HG02571 (cell line): ENCODE data around the gene LCAT.
"Not testable (repeated sequence)": the region's sequence is repeated elsewhere in the genome, so short reads cannot be mapped to it uniquely, and the experiment has no call there.

ENCODE experiments used
- ATAC-seq: cut with Tn5 transposase; IDR thresholded peaks from one replicate; pipeline ENCODE4 v1.9.1; 2021; ENCODE audit warnings: mild to moderate bottlenecking, moderate library complexity; ENCODE audit not compliant: unreplicated experiment

The LCAT gene

GRCh38 chr16:67943619-67944504, at the start of gene LCAT:
LCAT (minus strand) TSS chr16:67944120; CDS start chr16:67944101, 19 bp downstream.
- no peak for ATAC-seq

- peak; percentile 58 for ATAC-seq
Measured at GRCh38 chr16:67993207-67994039, 49.5 kb upstream of the LCAT start.

GRCh38 chr16:67992661-67993206, 48.8 kb upstream of the LCAT start:
- ATAC-seq: no peak

- ATAC-seq: no peak
Measured at GRCh38 chr16:67990018-67990386, 46.1 kb upstream of the LCAT start.

- ATAC-seq: no peak
Measured at GRCh38 chr16:67989322-67990017, 45.5 kb upstream of the LCAT start.

GRCh38 chr16:67988675-67989074, 44.8 kb upstream of the LCAT start:
- no peak for ATAC-seq

GRCh38 chr16:67987460-67988160, 43.7 kb upstream of the LCAT start:
- ATAC-seq: no peak

- ATAC-seq: no peak
Measured at GRCh38 chr16:67986949-67987348, 43.0 kb upstream of the LCAT start.

GRCh38 chr16:67982011-67982696, 38.2 kb upstream of the LCAT start:
- no peak for ATAC-seq

GRCh38 chr16:67979955-67980678, 36.2 kb upstream of the LCAT start, which contains the start of gene DPEP3:
DPEP3 (minus strand) TSS chr16:67980499; CDS start chr16:67980380, 119 bp downstream.
- ATAC-seq: no peak

- no peak for ATAC-seq
Measured at GRCh38 chr16:67977469-67978227, 33.7 kb upstream of the LCAT start.

- ATAC-seq: no peak
Measured at GRCh38 chr16:67977005-67977404, 33.1 kb upstream of the LCAT start.

- no peak for ATAC-seq
Measured at GRCh38 chr16:67976205-67976604, 32.3 kb upstream of the LCAT start.

GRCh38 chr16:67975321-67976105, 31.6 kb upstream of the LCAT start:
- ATAC-seq: no peak

- ATAC-seq: not testable (repeated sequence)
Measured at GRCh38 chr16:67972285-67972684, 28.4 kb upstream of the LCAT start.

- no peak for ATAC-seq
Measured at GRCh38 chr16:67971111-67971510, 27.2 kb upstream of the LCAT start.

- no peak for ATAC-seq
Measured at GRCh38 chr16:67969254-67970039, 25.5 kb upstream of the LCAT start.
